Stimulated activated CD4-positive, alpha-beta T cell treated with anti-CD3 and anti-CD28 coated beads, Interleukin-15, amount 100 ng/mL, for 48 hours (primary cell): ENCODE measurements around the gene HNF1A.
A peak's percentile ranks its signal among the peaks of the same experiment; 100 is the strongest.
"Not testable (repeated sequence)": the region's sequence is repeated elsewhere in the genome, so short reads cannot be mapped to it uniquely, and the experiment has no call there.

Experiments used
- DNase-seq, 2 donors: peaks; one replicate each; pipeline ENCODE4 v3.0.0-alpha.2; 2020; ENCODE audit warnings: low read depth in 2 of 2

Gene HNF1A

GRCh38 chr12:120978296-120979219, at the start of gene HNF1A:
TSS of gene HNF1A (plus strand) at chr12:120978543. CDS start at chr12:120978769, 226 bp downstream.
- DNase-seq = no peak

- DNase-seq = no peak
Measured at GRCh38 chr12:120928864-120929652, 49.3 kb upstream of the HNF1A start.

GRCh38 chr12:120930032-120930431, 48.3 kb upstream of the HNF1A start:
- no peak for DNase-seq

GRCh38 chr12:120932058-120932457, 46.3 kb upstream of the HNF1A start:
- DNase-seq = no peak

GRCh38 chr12:120932956-120933526, 45.3 kb upstream of the HNF1A start:
- DNase-seq = no peak

GRCh38 chr12:120933786-120934185, 44.6 kb upstream of the HNF1A start:
- DNase-seq = no peak

- DNase-seq = no peak
Measured at GRCh38 chr12:120936197-120936596, 42.1 kb upstream of the HNF1A start.

GRCh38 chr12:120938496-120938895, 39.8 kb upstream of the HNF1A start:
- DNase-seq = no peak

GRCh38 chr12:120939523-120939922, 38.8 kb upstream of the HNF1A start:
- DNase-seq = no peak

GRCh38 chr12:120940006-120940405, 38.3 kb upstream of the HNF1A start:
- no peak for DNase-seq

- DNase-seq = no peak
Measured at GRCh38 chr12:120940799-120941198, 37.5 kb upstream of the HNF1A start.

GRCh38 chr12:120941412-120941811, 36.9 kb upstream of the HNF1A start:
- no peak for DNase-seq

GRCh38 chr12:120941846-120942405, 36.4 kb upstream of the HNF1A start:
- DNase-seq = no peak

- DNase-seq = no peak
Measured at GRCh38 chr12:120943482-120943881, 34.9 kb upstream of the HNF1A start.

GRCh38 chr12:120944645-120945217, 33.6 kb upstream of the HNF1A start:
- DNase-seq = peak; percentile 29 to 60

GRCh38 chr12:120945516-120945915, 32.8 kb upstream of the HNF1A start:
- not testable (repeated sequence) for DNase-seq

GRCh38 chr12:120950260-120950799, 28.0 kb upstream of the HNF1A start:
- not testable (repeated sequence) for DNase-seq

- DNase-seq = no peak
Measured at GRCh38 chr12:120950807-120951206, 27.5 kb upstream of the HNF1A start.

- no peak for DNase-seq
Measured at GRCh38 chr12:120955232-120955631, 23.1 kb upstream of the HNF1A start.

GRCh38 chr12:120956579-120957300, 21.6 kb upstream of the HNF1A start:
- DNase-seq = no peak
